Measurements from ENCODE around the gene RUNDC1.

Gene RUNDC1

GRCh38 chr17:43024407-43025289, 44.3 kb downstream of the RUNDC1 start, which contains the start of gene RND2:
Gene RND2 (plus strand): TSS chr17:43025231. CDS start chr17:43025348, 117 bp downstream.
- Histone ChIP-seq H3K4me1 (ENCODE audit: control insufficient read depth, low read depth, low read length) (peaks cover 27% of the 10 kb centered on the region), H3K9ac (ENCODE audit: low read length) (peak within 1 kb of the TSS; percentile 90), H3K36me3 (ENCODE audit: control insufficient read depth, low read depth, low read length) (no peaks in the 10 kb centered on the region), H3K27me3 (ENCODE audit: control insufficient read depth, insufficient read depth, low read length) (no peaks in the 10 kb centered on the region), H3K4me3 (ENCODE audit: low read length) (peak within 1 kb of the TSS; percentile 93), H3K9me3 (ENCODE audit: control insufficient read depth, low read depth, low read length) (no peaks in the 10 kb centered on the region), H3K27ac (ENCODE audit: low read length) (peak within 1 kb of the TSS; percentile 89)

DNA sequence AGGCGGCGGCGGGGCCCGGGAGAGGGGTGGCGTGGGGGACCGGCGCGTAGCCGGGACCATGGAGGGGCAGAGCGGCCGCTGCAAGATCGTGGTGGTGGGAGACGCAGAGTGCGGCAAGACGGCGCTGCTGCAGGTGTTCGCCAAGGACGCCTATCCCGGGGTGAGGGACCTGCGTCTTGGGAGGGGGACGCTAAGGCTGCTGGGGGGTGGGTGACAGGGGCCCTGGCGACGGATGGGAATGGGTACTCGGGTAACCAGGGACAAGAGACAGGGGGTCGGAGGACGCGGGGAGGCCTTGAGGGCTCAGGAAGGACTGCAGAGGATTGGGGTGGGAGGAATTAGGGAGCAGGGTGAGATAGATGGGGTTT, 44.9 kb downstream of the RUNDC1 start:
- Histone ChIP-seq H3K27ac (ENCODE audit: low read length) (no peak overlapping the region), H3K4me1 (ENCODE audit: control insufficient read depth, low read depth, low read length) (peaks cover 21% of the 10 kb centered on the region), H3K9ac (ENCODE audit: low read length) (peak overlapping the region; percentile 38), H3K27me3 (ENCODE audit: control insufficient read depth, insufficient read depth, low read length) (no peaks in the 10 kb centered on the region), H3K4me3 (ENCODE audit: low read length) (peak overlapping the region; percentile 75), H3K36me3 (ENCODE audit: control insufficient read depth, low read depth, low read length) (no peaks in the 10 kb centered on the region), H3K9me3 (ENCODE audit: control insufficient read depth, low read depth, low read length) (no peaks in the 10 kb centered on the region)

GRCh38 chr17:43025766-43026537, 45.6 kb downstream of the RUNDC1 start:
- Histone ChIP-seq H3K9ac (ENCODE audit: low read length) (peak overlapping the region; percentile 38), H3K27me3 (ENCODE audit: control insufficient read depth, insufficient read depth, low read length) (no peaks in the 10 kb centered on the region), H3K9me3 (ENCODE audit: control insufficient read depth, low read depth, low read length) (no peaks in the 10 kb centered on the region), H3K4me1 (ENCODE audit: control insufficient read depth, low read depth, low read length) (peaks cover 18% of the 10 kb centered on the region), H3K4me3 (ENCODE audit: low read length) (peak overlapping the region; percentile 75), H3K36me3 (ENCODE audit: control insufficient read depth, low read depth, low read length) (no peaks in the 10 kb centered on the region), H3K27ac (ENCODE audit: low read length) (no peak overlapping the region)

DNA sequence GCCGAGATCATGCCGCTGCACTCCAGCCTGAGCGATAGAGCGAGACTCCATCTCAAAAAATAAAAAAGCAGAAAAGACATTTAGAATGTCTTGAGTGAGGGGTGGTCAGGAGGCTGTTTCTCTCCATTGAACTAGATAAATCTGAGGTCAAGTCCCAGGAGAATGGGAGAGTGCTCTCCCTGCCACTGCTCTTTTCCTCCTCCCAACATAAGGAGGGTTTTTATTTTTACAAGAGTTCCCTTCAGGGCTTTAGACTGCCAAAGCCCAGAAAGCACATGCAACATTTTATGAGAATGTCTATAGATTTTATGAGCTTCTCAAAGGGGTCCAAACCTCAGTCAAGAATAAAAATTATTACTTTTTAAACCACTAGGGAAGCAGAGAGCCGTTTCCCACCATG, 46.2 kb downstream of the RUNDC1 start:
- no peak overlapping the region for H3K27ac ChIP-seq (ENCODE audit: low read length)
- H3K4me3 ChIP-seq (ENCODE audit: low read length) = peak overlapping the region; percentile 5
- peaks cover 23% of the 10 kb centered on the region for H3K4me1 ChIP-seq (ENCODE audit: control insufficient read depth, low read depth, low read length)

DNA sequence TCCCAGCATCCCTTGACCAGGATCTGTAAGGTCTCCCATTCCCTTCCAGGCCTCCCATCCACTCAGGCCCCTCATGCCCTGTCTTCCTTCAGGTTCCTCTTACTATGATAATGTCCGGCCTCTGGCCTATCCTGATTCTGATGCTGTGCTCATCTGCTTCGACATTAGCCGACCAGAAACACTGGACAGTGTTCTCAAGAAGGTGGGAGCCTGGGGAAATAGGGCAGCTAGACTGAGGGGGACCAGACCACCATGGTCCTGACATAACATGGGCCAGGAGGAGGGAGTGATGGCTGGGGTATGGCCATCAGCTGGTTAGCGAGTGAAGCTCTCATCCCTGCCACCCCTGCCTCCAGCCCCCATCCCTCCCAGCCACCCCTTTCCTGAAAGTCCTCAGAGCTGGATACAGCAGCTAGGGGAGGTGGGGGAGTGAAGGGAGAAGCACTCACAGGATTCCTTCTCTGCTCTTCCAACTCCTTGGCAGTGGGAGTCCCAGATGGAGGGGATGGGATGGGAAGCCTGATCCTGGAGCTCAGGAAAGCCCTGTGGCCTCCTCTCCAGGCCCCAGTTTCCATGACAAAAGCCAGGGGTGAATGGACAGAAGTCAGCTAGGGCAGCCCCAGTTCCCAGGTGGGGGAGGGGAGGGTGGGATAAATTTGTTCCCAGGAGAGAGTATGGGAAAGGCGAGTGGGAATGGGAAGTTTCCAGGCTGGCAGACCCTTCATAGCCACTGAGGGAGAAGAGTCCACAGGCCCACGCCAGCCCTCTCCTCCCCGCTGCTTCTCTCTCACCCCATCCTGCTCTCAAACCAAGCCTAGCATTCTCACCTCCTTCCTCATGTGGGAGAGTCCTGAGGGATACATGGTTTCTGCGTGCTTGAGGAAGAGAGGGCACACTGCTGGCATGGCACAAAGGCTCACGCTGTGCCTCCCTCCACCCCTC, 47.0 kb downstream of the RUNDC1 start:
- H3K4me1 ChIP-seq (ENCODE audit: control insufficient read depth, low read depth, low read length) = peaks cover 25% of the 10 kb centered on the region
- peak overlapping the region; percentile 4 for H3K27ac ChIP-seq (ENCODE audit: low read length)
- H3K9ac ChIP-seq (ENCODE audit: low read length) = no peak overlapping the region
- no peaks in the 10 kb centered on the region for H3K36me3 ChIP-seq (ENCODE audit: control insufficient read depth, low read depth, low read length)
- no peaks in the 10 kb centered on the region for H3K9me3 ChIP-seq (ENCODE audit: control insufficient read depth, low read depth, low read length)
- peak overlapping the region; percentile 5 for H3K4me3 ChIP-seq (ENCODE audit: low read length)
- H3K27me3 ChIP-seq (ENCODE audit: control insufficient read depth, insufficient read depth, low read length) = no peaks in the 10 kb centered on the region

More for the DNA sequence above, 46.2 kb downstream of the RUNDC1 start:
- Histone ChIP-seq H3K36me3 (ENCODE audit: control insufficient read depth, low read depth, low read length) (no peaks in the 10 kb centered on the region), H3K9me3 (ENCODE audit: control insufficient read depth, low read depth, low read length) (no peaks in the 10 kb centered on the region), H3K9ac (ENCODE audit: low read length) (no peak overlapping the region), H3K27me3 (ENCODE audit: control insufficient read depth, insufficient read depth, low read length) (no peaks in the 10 kb centered on the region)

GRCh38 chr17:43028221-43028861, 48.0 kb downstream of the RUNDC1 start:
- Histone ChIP-seq H3K9me3 (ENCODE audit: control insufficient read depth, low read depth, low read length) (no peaks in the 10 kb centered on the region), H3K27me3 (ENCODE audit: control insufficient read depth, insufficient read depth, low read length) (no peaks in the 10 kb centered on the region), H3K36me3 (ENCODE audit: control insufficient read depth, low read depth, low read length) (no peaks in the 10 kb centered on the region), H3K4me1 (ENCODE audit: control insufficient read depth, low read depth, low read length) (peaks cover 28% of the 10 kb centered on the region), H3K27ac (ENCODE audit: low read length) (no peak overlapping the region), H3K9ac (ENCODE audit: low read length) (no peak overlapping the region), H3K4me3 (ENCODE audit: low read length) (no peak overlapping the region)

DNA sequence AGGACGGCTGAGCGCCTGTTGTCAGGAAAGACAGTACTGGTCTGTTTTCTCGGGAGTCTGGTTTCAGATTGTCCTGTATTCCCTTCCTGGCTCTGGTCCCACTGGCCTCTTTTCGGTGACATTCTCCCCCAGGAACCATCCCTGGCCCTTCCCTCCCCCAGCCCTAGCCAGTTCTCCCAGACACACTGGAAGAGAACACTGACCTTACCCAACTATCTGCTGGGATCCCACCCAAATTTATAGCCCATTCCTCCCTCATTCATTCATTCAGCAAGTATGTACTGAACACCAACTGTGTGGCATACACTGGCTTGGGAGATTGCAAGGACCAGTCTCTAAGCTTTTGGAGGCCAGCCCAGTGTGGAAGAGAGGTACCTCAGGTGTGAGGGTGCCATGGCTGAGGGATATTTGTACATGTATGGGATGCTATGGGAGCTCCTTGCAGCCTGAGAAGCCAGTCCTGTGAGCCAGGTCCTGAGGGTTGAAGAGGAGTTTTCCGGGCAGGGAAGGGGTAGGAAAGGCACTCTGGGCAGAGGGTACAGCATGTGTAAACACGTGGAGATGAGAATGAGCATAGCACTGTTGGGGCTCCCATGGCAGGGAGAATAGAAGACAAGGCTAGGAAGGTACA, 49.9 kb downstream of the RUNDC1 start:
- no peak overlapping the region for H3K27ac ChIP-seq (ENCODE audit: low read length)
- no peak overlapping the region for H3K4me3 ChIP-seq (ENCODE audit: low read length)
- H3K9ac ChIP-seq (ENCODE audit: low read length) = no peak overlapping the region
- H3K4me1 ChIP-seq (ENCODE audit: control insufficient read depth, low read depth, low read length) = peaks cover 46% of the 10 kb centered on the region
- no peaks in the 10 kb centered on the region for H3K9me3 ChIP-seq (ENCODE audit: control insufficient read depth, low read depth, low read length)
- H3K27me3 ChIP-seq (ENCODE audit: control insufficient read depth, insufficient read depth, low read length) = no peaks in the 10 kb centered on the region
- H3K36me3 ChIP-seq (ENCODE audit: control insufficient read depth, low read depth, low read length) = no peaks in the 10 kb centered on the region

GRCh38 chr17:43031666-43032065, 51.3 kb downstream of the RUNDC1 start:
- no peaks in the 10 kb centered on the region for H3K27me3 ChIP-seq (ENCODE audit: control insufficient read depth, insufficient read depth, low read length)
- no peak overlapping the region for H3K4me3 ChIP-seq (ENCODE audit: low read length)
- H3K36me3 ChIP-seq (ENCODE audit: control insufficient read depth, low read depth, low read length) = no peaks in the 10 kb centered on the region
- H3K4me1 ChIP-seq (ENCODE audit: control insufficient read depth, low read depth, low read length) = peaks cover 48% of the 10 kb centered on the region
- no peak overlapping the region for H3K9ac ChIP-seq (ENCODE audit: low read length)
- H3K27ac ChIP-seq (ENCODE audit: low read length) = no peak overlapping the region
- H3K9me3 ChIP-seq (ENCODE audit: control insufficient read depth, low read depth, low read length) = no peaks in the 10 kb centered on the region

DNA sequence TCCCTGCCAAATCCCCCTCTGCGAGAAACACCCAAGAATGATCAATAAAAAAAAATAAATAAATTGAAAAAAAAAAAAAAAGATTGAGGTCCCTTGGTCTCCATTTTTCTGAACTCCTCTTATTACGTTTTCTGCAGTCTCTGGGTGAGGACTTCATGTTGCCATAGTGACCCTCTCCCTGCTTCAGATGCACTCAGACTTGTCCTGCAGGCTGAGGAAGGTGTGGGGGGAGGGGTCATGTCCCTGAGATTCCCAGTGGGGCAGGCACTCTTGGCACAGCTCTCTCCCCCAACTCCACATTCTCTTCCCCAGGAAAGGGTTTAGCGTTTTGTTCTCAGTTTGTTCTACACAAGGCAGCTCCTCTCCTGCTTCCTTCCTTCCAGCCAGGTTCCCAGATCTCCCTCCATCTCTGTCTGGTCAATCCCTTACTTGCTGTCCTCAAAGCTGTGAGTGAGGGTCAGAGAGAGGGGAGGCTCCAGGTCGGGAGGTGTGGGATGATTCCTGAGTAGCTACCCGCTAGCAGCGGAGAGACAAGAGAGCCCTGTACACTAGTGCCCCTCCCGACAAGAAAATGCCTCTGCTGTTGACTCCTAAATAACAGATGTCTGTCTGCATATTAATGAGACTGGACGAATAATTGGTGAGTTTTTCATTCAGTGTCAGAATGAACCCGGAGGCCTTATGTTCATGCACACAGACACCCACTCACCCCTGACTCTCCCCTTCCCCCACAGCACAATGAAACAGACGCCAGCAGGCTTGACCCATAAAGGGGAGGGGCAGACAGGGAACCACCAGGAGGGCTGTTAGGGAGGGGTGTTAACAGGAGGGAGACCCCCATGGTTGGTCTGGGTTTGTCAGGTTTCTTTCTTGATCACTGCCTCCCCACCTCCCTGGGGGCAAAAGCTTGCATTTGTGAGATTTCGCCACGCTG, 53.9 kb downstream of the RUNDC1 start:
- peaks cover 37% of the 10 kb centered on the region for H3K4me1 ChIP-seq (ENCODE audit: control insufficient read depth, low read depth, low read length)
- peak overlapping the region; percentile 66 for H3K9ac ChIP-seq (ENCODE audit: low read length)
- H3K4me3 ChIP-seq (ENCODE audit: low read length) = peak overlapping the region; percentile 56
- H3K9me3 ChIP-seq (ENCODE audit: control insufficient read depth, low read depth, low read length) = no peaks in the 10 kb centered on the region
- H3K36me3 ChIP-seq (ENCODE audit: control insufficient read depth, low read depth, low read length) = no peaks in the 10 kb centered on the region
- peak overlapping the region; percentile 88 for H3K27ac ChIP-seq (ENCODE audit: low read length)
- H3K27me3 ChIP-seq (ENCODE audit: control insufficient read depth, insufficient read depth, low read length) = no peaks in the 10 kb centered on the region

GRCh38 chr17:43034894-43035293, 54.5 kb downstream of the RUNDC1 start:
- Histone ChIP-seq H3K4me3 (ENCODE audit: low read length) (peak overlapping the region; percentile 56), H3K4me1 (ENCODE audit: control insufficient read depth, low read depth, low read length) (peaks cover 37% of the 10 kb centered on the region), H3K9ac (ENCODE audit: low read length) (no peak overlapping the region), H3K36me3 (ENCODE audit: control insufficient read depth, low read depth, low read length) (no peaks in the 10 kb centered on the region), H3K27me3 (ENCODE audit: control insufficient read depth, insufficient read depth, low read length) (no peaks in the 10 kb centered on the region), H3K27ac (ENCODE audit: low read length) (peak overlapping the region; percentile 88), H3K9me3 (ENCODE audit: control insufficient read depth, low read depth, low read length) (no peaks in the 10 kb centered on the region)
